Measurements from ENCODE around the gene MYF6. TPM values are rescaled to one million over a fixed set of nuclear protein-coding genes. Genes with fewer than 3 reads are reported as not detected.

Gene MYF6
- total and polyA plus RNA-seq, 10 donors = 0.03 to 0.04 TPM; not detected in 8

DNA sequence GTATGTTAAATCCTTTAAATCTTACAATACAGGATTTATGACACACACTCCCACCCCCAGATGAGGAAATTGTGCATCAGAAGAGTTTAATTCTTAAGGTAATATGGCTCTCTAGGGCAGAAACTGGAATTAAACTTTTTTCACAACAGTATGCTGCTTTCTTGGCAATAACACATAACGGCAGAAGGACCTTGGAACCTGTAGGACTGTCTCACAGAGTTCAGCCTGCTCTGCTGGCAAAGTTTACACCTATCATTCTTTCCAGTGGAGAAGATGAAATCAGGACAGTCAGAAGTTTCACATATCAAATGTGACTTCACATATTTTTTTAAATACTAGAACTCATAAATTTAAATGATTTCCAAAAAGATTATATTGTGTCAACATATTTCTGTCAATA is 30.6 kb upstream of the MYF6 start:
- intact Hi-C loops (cut with DNase I; ENCODE audit: low total_unique reads) = no loop called here
- TF ChIP-seq POLR2A (IDR thresholded peaks at IDR 0.05) (no peak), POLR2AphosphoS5 (IDR thresholded peaks at IDR 0.05) (no peak)
- TF ChIP-seq, protein P1, sequence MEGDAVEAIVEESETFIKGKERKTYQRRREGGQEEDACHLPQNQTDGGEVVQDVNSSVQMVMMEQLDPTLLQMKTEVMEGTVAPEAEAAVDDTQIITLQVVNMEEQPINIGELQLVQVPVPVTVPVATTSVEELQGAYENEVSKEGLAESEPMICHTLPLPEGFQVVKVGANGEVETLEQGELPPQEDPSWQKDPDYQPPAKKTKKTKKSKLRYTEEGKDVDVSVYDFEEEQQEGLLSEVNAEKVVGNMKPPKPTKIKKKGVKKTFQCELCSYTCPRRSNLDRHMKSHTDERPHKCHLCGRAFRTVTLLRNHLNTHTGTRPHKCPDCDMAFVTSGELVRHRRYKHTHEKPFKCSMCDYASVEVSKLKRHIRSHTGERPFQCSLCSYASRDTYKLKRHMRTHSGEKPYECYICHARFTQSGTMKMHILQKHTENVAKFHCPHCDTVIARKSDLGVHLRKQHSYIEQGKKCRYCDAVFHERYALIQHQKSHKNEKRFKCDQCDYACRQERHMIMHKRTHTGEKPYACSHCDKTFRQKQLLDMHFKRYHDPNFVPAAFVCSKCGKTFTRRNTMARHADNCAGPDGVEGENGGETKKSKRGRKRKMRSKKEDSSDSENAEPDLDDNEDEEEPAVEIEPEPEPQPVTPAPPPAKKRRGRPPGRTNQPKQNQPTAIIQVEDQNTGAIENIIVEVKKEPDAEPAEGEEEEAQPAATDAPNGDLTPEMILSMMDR (IDR thresholded peaks at IDR 0.05 in 8 of 11, conservative IDR thresholded peaks at IDR 0.05 in 3 of 11) = no peak
- Histone ChIP-seq H3K27ac (no peak overlapping the region), H3K4me3 (no peak overlapping the region), H3K4me1 (no peaks in the 10 kb centered on the region), H3K9me3 (no peaks in the 10 kb centered on the region), H3K36me3 (no peaks in the 10 kb centered on the region), H3K27me3 (replicated peaks in 1 of 7) (no peaks in the 10 kb centered on the region)
- DNase-seq = no peak
- WGBS, 5 donors = 74 to 86% (median 77%) methylated on average over 1 of the region's 1 CpG

DNA sequence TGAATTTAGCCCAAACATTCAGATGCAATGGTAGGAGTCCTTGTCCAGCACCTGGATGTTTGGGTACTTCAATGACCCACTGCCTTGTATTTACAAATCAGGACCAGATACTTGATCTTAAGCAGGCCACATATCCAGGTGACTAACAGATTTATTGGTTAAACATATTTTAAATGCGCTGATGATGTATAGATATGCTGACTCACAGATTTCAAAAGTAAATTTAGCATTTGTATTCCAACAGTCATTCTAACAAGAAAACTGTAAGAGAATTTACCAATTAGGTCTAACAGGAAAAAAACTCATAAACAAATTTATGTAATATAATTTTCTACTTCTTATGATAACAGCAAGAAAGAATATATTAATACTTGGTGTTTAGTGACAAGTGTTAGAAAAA is 29.4 kb upstream of the MYF6 start:
- TF ChIP-seq POLR2A (IDR thresholded peaks at IDR 0.05) = no peak
- TF ChIP-seq, protein P1 (IDR thresholded peaks at IDR 0.05 in 8 of 11, conservative IDR thresholded peaks at IDR 0.05 in 3 of 11) = no peak
- no peak for TF ChIP-seq POLR2AphosphoS5 (IDR thresholded peaks at IDR 0.05)
- Histone ChIP-seq H3K4me3 (no peak overlapping the region), H3K9me3 (no peaks in the 10 kb centered on the region), H3K4me1 (no peaks in the 10 kb centered on the region), H3K27ac (no peak overlapping the region), H3K27me3 (replicated peaks in 1 of 7) (no peaks in the 10 kb centered on the region), H3K36me3 (no peaks in the 10 kb centered on the region)
- WGBS, 5 donors = 86 to 98% (median 90%) methylated on average over 1 of the region's 1 CpG
- intact Hi-C loops (cut with DNase I; ENCODE audit: low total_unique reads) = no loop called here
- no peak for DNase-seq

DNA sequence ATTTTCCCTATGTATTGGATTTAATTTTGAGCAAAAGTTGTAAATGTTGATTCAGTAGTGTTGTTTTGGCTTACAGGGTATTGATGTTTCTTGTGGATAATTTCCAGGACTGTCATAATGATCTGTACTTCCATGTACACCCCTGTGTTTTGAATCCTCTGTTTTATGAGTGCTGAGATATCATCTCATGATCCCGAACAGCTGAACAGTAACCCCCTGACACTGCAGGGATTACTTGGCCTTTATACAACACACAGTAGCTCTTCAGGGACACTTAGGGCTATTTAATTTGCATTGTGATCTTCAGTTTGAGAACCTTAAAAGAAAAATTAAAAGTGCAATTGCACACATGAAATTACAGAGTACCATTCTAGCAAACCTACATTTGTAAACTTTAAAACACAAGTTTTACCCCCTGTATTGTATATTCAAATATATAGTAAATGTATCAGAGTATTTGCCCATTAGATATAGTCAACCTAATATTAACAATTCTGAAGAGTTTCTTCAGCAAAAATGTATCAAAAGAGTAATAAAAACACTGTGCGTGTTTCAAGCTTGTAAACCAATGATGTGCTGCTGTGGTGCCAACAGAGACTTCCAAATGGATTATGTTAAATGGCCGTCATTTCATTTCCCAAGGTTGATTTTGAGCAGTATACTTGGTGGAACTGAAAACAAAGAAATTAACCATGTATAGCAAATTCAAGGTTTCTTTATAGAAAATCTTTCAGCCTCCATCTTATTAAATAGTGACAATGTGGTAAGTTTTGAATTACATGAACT is 27.9 kb upstream of the MYF6 start:
- Histone ChIP-seq H3K27ac (no peak overlapping the region), H3K9me3 (no peaks in the 10 kb centered on the region), H3K36me3 (no peaks in the 10 kb centered on the region), H3K4me1 (no peaks in the 10 kb centered on the region), H3K27me3 (replicated peaks in 1 of 7) (no peaks in the 10 kb centered on the region), H3K4me3 (no peak overlapping the region)
- no peak for TF ChIP-seq POLR2A (IDR thresholded peaks at IDR 0.05)
- TF ChIP-seq, protein P1 (IDR thresholded peaks at IDR 0.05 in 8 of 11, conservative IDR thresholded peaks at IDR 0.05 in 3 of 11) = no peak
- no peak for TF ChIP-seq POLR2AphosphoS5 (IDR thresholded peaks at IDR 0.05)
- intact Hi-C loops (cut with DNase I; ENCODE audit: low total_unique reads) = no loop called here
- 85 to 92% (median 89%) methylated on average over 3 of the region's 3 CpGs for WGBS, 5 donors
- DNase-seq = no peak

DNA sequence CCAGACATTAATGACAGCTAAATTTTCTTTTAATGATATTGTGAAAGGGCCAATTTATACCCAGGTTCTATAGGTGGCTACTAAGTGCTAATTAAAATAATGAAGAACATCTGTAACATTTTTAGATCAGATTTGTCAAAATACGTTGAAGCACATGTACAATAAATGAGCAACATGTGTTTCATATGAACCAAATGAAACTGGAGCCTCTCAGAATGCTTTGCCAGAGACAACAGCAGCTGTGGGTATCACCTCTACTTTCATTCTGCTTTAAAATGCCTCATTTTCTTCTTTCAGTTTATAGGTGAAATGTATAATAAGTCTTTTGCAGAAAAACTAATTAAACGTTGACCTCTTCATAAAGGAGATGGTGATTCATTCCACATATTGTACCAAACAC is 26.1 kb upstream of the MYF6 start:
- WGBS, 5 donors = 65 to 83% (median 75%) methylated on average over 2 of the region's 2 CpGs
- no peaks in the 10 kb centered on the region for H3K36me3 ChIP-seq
- H3K27ac ChIP-seq = no peak overlapping the region
- no peak for TF ChIP-seq POLR2A (IDR thresholded peaks at IDR 0.05)
- TF ChIP-seq, protein P1 (IDR thresholded peaks at IDR 0.05 in 8 of 11, conservative IDR thresholded peaks at IDR 0.05 in 3 of 11) = no peak
- no peaks in the 10 kb centered on the region for H3K27me3 ChIP-seq (replicated peaks in 1 of 7)
- DNase-seq = no peak
- no peaks in the 10 kb centered on the region for H3K4me1 ChIP-seq
- intact Hi-C loops (cut with DNase I; ENCODE audit: low total_unique reads) = no loop called here
- H3K9me3 ChIP-seq = no peaks in the 10 kb centered on the region
- H3K4me3 ChIP-seq = no peak overlapping the region
